HepG2 (cell line): ENCODE results near the gene CDKN2AIP. TPM values are rescaled to one million over a fixed set of nuclear protein-coding genes. Genes with fewer than 3 reads are reported as not detected.

ENCODE experiments used
- ARNTL ChIP-seq: sonication (generic); formaldehyde crosslinking; IDR thresholded peaks from 2 replicates; pipeline ENCODE4 v1.4.0; 2020; ENCODE audit warnings: mild to moderate bottlenecking, missing genetic modification reagents
- BHLHE40 ChIP-seq: IDR thresholded peaks from 2 replicates; pipeline ENCODE4 v1.6.1; 2011; ENCODE audit warnings: low read length, improper control_type of control experiment
- BRCA1 ChIP-seq: sonication (generic); formaldehyde crosslinking; IDR thresholded peaks from 2 replicates; pipeline ENCODE4 v1.4.0; 2020; ENCODE audit warnings: missing genetic modification reagents
- CC2D1A ChIP-seq: sonication (generic); formaldehyde crosslinking; IDR thresholded peaks from 2 replicates; pipeline ENCODE4 v1.8.1; 2023; ENCODE audit warnings: mild to moderate bottlenecking, missing genetic modification reagents
- HHEX ChIP-seq: IDR thresholded peaks from 2 replicates; pipeline ENCODE4 v1.6.1; 2016; ENCODE audit warnings: control low read depth
- HMG20B ChIP-seq: conservative IDR thresholded peaks from 2 replicates; pipeline ENCODE4 v1.6.1; 2016; ENCODE audit warnings: missing genetic modification reagents, missing compliant biosample characterization
- KMT2A ChIP-seq: sonication (generic); formaldehyde crosslinking; IDR thresholded peaks from 2 replicates; pipeline ENCODE4 v1.4.0; 2020; ENCODE audit warnings: missing genetic modification reagents
- MBNL3 ChIP-seq: fragments of 250-450 bp; sonication (Bioruptor Pico); conservative IDR thresholded peaks from 2 replicates; pipeline ENCODE4 v1.8.0; 2022; ENCODE audit warnings: mild to moderate bottlenecking, inconsistent platforms
- NFE2L2 ChIP-seq: fragments of 150-350 bp; IDR thresholded peaks from 2 replicates; pipeline ENCODE4 v1.6.1; 2014; ENCODE audit warnings: low read length
- PRMT3 ChIP-seq: sonication (generic); formaldehyde crosslinking; IDR thresholded peaks from 2 replicates; pipeline ENCODE4 v1.8.1; 2022; ENCODE audit warnings: low read depth, mild to moderate bottlenecking, moderate library complexity, missing genetic modification reagents, borderline replicate concordance
- RFX5 ChIP-seq: IDR thresholded peaks from 2 replicates; pipeline ENCODE4 v1.6.1; 2011; ENCODE audit warnings: low read depth, low read length, improper control_type of control experiment
- SMARCC2 ChIP-seq: fragments of 450-650 bp; IDR thresholded peaks from 2 replicates; pipeline ENCODE4 v1.6.1; 2017; ENCODE audit warnings: antibody characterized with exemption, mild to moderate bottlenecking
- TOE1 ChIP-seq: sonication (generic); formaldehyde crosslinking; IDR thresholded peaks from 2 replicates; pipeline ENCODE4 v1.4.0; 2020; ENCODE audit warnings: mild to moderate bottlenecking, missing genetic modification reagents
- ZFP36 ChIP-seq: fragments of 150-350 bp; IDR thresholded peaks from 2 replicates; pipeline ENCODE4 v1.6.1; 2018; ENCODE audit warnings: borderline replicate concordance, low read length, low read depth; ENCODE audit not compliant: partially characterized antibody
- ZNF292 ChIP-seq: sonication (generic); formaldehyde crosslinking; IDR thresholded peaks from 2 replicates; pipeline ENCODE4 v1.8.1; 2022; ENCODE audit warnings: mild to moderate bottlenecking, low read depth, missing genetic modification reagents, borderline replicate concordance
- ZNF556 ChIP-seq: sonication (generic); formaldehyde crosslinking; IDR thresholded peaks from 2 replicates; pipeline ENCODE4 v1.4.0; 2020; ENCODE audit warnings: mild to moderate bottlenecking, missing genetic modification reagents, borderline replicate concordance
- ZNF878 ChIP-seq: sonication (generic); formaldehyde crosslinking; IDR thresholded peaks from 2 replicates; pipeline ENCODE4 v1.8.1; 2023; ENCODE audit warnings: mild to moderate bottlenecking, missing genetic modification reagents, moderate library complexity
- ZSCAN5A ChIP-seq: sonication (generic); formaldehyde crosslinking; IDR thresholded peaks from 2 replicates; pipeline ENCODE4 v1.8.0; 2022; ENCODE audit warnings: mild to moderate bottlenecking, missing genetic modification reagents, borderline replicate concordance
- polyA plus RNA-seq, 8 experiments: library from polyadenylated mRNA; depleted of rRNA in 3 of 8; stranded (reverse) in 7 of 8; unstranded in 1 of 8; fragments of >200 nt; fragmentation: Illumina TruSeq in 4 of 8; extraction: Trizol in 4 of 8; gene quantifications; 2 replicates each; pipeline versions ENCODE4 v1.2.1 to v1.2.3, GENCODE V29; 2011 to 2016; ENCODE audit warnings: low read depth in 4 of 8, missing spikeins in 1 of 8, mixed read lengths in 1 of 8; ENCODE audit not compliant: insufficient read depth in 1 of 8
- total RNA-seq, 5 experiments: library from RNA; depleted of rRNA; stranded (reverse); fragments of >200 nt; fragmentation: Illumina TruSeq; extraction: Trizol; gene quantifications; 2 replicates each; pipeline ENCODE4 v1.2.3, GENCODE V29; 2016; ENCODE audit warnings: low read depth in 1 of 5
- TF ChIP-seq, protein P1 (sequence below): sonication (generic); formaldehyde crosslinking; conservative IDR thresholded peaks from 2 replicates; pipeline ENCODE4 v1.4.0; 2020; ENCODE audit warnings: mild to moderate bottlenecking, missing genetic modification reagents, moderate library complexity
- TF ChIP-seq, protein P2 (sequence below): fragments of 450-650 bp; IDR thresholded peaks from 2 replicates; pipeline ENCODE4 v1.6.1; 2016
- TF ChIP-seq, protein P3 (sequence below): sonication (generic); formaldehyde crosslinking; IDR thresholded peaks from 2 replicates; pipeline ENCODE4 v1.4.0; 2020; ENCODE audit warnings: mild to moderate bottlenecking, missing genetic modification reagents

The CDKN2AIP gene
- total and polyA plus RNA-seq, 2 of the 13 experiments (the other 11 are each of a cell fraction or from before 2014, with no cell fraction given): 17.0 to 18.7 TPM

DNA sequence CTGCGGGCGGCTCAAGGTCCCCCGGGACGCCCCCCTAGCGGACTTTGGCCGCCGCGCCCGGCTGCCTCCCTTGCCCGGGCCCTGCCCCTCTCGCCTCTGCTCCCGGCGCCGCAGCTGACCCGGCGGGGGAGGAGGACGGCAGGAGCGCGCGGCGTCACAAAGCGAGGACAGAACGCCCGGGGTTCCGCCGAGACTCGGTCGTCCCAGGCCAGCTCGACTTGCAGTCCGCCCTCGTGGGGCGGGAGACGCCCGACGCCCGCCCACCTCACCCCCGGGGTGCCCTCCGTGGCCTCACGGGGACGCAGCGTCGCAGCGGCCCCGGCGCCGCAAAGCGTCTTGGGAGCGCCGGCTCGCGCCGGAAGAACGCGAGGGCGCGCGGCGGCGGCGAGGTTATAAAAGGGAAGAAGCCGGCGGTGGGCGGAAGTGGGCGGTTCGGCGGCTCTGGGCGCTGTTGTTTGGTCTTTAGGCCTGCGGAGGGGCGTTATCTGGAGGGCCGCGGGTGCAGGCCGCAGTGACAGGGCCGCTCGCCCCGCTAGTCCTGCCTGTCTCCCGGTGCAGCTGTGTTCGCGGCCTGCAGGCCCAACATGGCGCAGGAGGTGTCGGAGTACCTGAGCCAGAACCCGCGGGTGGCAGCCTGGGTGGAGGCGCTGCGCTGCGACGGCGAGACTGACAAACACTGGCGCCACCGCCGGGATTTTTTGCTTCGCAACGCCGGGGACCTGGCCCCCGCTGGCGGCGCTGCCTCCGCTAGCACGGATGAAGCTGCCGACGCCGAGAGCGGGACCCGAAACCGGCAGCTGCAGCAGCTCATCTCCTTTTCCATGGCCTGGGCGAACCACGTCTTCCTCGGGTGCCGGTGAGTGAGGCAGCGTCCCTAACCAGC, at the start of gene CDKN2AIP (continued):
- TF ChIP-seq, protein P1, sequence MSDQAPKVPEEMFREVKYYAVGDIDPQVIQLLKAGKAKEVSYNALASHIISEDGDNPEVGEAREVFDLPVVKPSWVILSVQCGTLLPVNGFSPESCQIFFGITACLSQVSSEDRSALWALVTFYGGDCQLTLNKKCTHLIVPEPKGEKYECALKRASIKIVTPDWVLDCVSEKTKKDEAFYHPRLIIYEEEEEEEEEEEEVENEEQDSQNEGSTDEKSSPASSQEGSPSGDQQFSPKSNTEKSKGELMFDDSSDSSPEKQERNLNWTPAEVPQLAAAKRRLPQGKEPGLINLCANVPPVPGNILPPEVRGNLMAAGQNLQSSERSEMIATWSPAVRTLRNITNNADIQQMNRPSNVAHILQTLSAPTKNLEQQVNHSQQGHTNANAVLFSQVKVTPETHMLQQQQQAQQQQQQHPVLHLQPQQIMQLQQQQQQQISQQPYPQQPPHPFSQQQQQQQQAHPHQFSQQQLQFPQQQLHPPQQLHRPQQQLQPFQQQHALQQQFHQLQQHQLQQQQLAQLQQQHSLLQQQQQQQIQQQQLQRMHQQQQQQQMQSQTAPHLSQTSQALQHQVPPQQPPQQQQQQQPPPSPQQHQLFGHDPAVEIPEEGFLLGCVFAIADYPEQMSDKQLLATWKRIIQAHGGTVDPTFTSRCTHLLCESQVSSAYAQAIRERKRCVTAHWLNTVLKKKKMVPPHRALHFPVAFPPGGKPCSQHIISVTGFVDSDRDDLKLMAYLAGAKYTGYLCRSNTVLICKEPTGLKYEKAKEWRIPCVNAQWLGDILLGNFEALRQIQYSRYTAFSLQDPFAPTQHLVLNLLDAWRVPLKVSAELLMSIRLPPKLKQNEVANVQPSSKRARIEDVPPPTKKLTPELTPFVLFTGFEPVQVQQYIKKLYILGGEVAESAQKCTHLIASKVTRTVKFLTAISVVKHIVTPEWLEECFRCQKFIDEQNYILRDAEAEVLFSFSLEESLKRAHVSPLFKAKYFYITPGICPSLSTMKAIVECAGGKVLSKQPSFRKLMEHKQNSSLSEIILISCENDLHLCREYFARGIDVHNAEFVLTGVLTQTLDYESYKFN (CRISPR knock-in tag): peak; percentile 96
- TF ChIP-seq TOE1 (CRISPR knock-in tag) (peak; percentile 57; the same call in 1 of the 2 replicates), HHEX (no peak), RFX5 (0 out of 2 replicates have a peak, but pooled peaks have one; percentile 35), SMARCC2 (no peak), NFE2L2 (no peak), MBNL3 (no peak), CC2D1A (CRISPR knock-in tag) (0 out of 2 replicates have a peak, but pooled peaks have one; percentile 3), ARNTL (peak; percentile 81), BRCA1 (CRISPR knock-in tag) (no peak), ZNF878 (CRISPR knock-in tag) (peak; percentile 48; the same call in 1 of the 2 replicates), ZSCAN5A (CRISPR knock-in tag) (no peak; the same call in 1 of the 2 replicates), HMG20B (CRISPR knock-in tag) (no peak), ZNF556 (CRISPR knock-in tag) (peak; percentile 69; the same call in 1 of the 2 replicates), ZNF292 (CRISPR knock-in tag) (peak; percentile 51; the same call in 1 of the 2 replicates), KMT2A (CRISPR knock-in tag) (peak; percentile 94), BHLHE40 (no peak; the same call in 1 of the 2 replicates), PRMT3 (CRISPR knock-in tag) (no peak; the same call in 1 of the 2 replicates), ZFP36 (no peak)
- TF ChIP-seq, protein P2, sequence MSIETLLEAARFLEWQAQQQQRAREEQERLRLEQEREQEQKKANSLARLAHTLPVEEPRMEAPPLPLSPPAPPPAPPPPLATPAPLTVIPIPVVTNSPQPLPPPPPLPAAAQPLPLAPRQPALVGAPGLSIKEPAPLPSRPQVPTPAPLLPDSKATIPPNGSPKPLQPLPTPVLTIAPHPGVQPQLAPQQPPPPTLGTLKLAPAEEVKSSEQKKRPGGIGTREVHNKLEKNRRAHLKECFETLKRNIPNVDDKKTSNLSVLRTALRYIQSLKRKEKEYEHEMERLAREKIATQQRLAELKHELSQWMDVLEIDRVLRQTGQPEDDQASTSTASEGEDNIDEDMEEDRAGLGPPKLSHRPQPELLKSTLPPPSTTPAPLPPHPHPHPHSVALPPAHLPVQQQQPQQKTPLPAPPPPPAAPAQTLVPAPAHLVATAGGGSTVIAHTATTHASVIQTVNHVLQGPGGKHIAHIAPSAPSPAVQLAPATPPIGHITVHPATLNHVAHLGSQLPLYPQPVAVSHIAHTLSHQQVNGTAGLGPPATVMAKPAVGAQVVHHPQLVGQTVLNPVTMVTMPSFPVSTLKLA: no peak
- TF ChIP-seq, protein P3, sequence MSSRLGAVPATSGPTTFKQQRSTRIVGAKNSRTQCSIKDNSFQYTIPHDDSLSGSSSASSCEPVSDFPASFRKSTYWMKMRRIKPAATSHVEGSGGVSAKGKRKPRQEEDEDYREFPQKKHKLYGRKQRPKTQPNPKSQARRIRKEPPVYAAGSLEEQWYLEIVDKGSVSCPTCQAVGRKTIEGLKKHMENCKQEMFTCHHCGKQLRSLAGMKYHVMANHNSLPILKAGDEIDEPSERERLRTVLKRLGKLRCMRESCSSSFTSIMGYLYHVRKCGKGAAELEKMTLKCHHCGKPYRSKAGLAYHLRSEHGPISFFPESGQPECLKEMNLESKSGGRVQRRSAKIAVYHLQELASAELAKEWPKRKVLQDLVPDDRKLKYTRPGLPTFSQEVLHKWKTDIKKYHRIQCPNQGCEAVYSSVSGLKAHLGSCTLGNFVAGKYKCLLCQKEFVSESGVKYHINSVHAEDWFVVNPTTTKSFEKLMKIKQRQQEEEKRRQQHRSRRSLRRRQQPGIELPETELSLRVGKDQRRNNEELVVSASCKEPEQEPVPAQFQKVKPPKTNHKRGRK (CRISPR knock-in tag): no peak
